OCI-LY3 (cell line): ENCODE measurements around the gene PBX4.

ENCODE experiments used
- H2AFZ ChIP-seq: fragments of 200-600, 300-600 bp; shearing (Covaris generic); 2 replicates; pipeline ENCODE4 v1.6.0; 2014; ENCODE audit warnings: antibody characterized with exemption, low read depth, low read length
- H3K27ac ChIP-seq: fragments of 200-600, 300-600 bp; sonication (generic); 2 replicates; pipeline ENCODE4 v1.5.1; 2014; ENCODE audit warnings: mild to moderate bottlenecking, low read length, moderate library complexity, mixed read lengths
- H3K27me3 ChIP-seq: fragments of 200-600, 300-600 bp; sonication (generic); 2 replicates; pipeline ENCODE4 v1.6.1; 2014; ENCODE audit warnings: low read depth, low read length, mixed read lengths
- H3K36me3 ChIP-seq: fragments of 200-600, 300-600 bp; sonication (generic); replicated peaks from 2 replicates; pipeline ENCODE3; 2014; ENCODE audit warnings: low read depth, low read length, mixed read lengths
- H3K4me1 ChIP-seq: fragments of 300-600, 200-600 bp; sonication (generic); 2 replicates; pipeline ENCODE4 v1.6.1; 2014; ENCODE audit warnings: low read length, mixed read lengths
- H3K4me2 ChIP-seq: fragments of 200-600, 300-600 bp; sonication (generic); 2 replicates; pipeline ENCODE4 v1.6.1; 2014; ENCODE audit warnings: low read length, mixed read lengths
- H3K4me3 ChIP-seq: fragments of 300-600, 200-600 bp; sonication (generic); 2 replicates; pipeline ENCODE4 v1.5.1; 2014; ENCODE audit warnings: antibody characterized with exemption, mild to moderate bottlenecking, low read length, moderate library complexity
- H3K79me2 ChIP-seq: fragments of 300-600, 200-600 bp; shearing (Covaris generic); 2 replicates; pipeline ENCODE4 v1.6.1; 2014; ENCODE audit warnings: mild to moderate bottlenecking, low read length, mixed read lengths
- H3K9ac ChIP-seq: fragments of 300-600, 200-600 bp; shearing (Covaris generic); 2 replicates; pipeline ENCODE4 v1.6.0; 2014; ENCODE audit warnings: mild to moderate bottlenecking, low read length, moderate library complexity
- H3K9me3 ChIP-seq: fragments of 200-600, 300-600 bp; shearing (Covaris generic); 2 replicates; pipeline ENCODE4 v1.6.1; 2014; ENCODE audit warnings: low read length, mixed read lengths; ENCODE audit not compliant: insufficient read depth
- H4K20me1 ChIP-seq: fragments of 200-600, 300-600 bp; sonication (generic); 2 replicates; pipeline ENCODE4 v1.6.1; 2016; ENCODE audit warnings: low read length, mixed read lengths; ENCODE audit not compliant: insufficient read depth
- EZH2phosphoT487 ChIP-seq: fragments of 200-600 bp; shearing (Covaris generic); IDR thresholded peaks from 2 replicates; pipeline ENCODE4 v1.6.1; 2018; ENCODE audit warnings: antibody characterized with exemption, mixed run types, low read depth
- TF ChIP-seq, protein P1 (sequence below): fragments of 200-600, 300-600 bp; sonication (generic); IDR thresholded peaks from 2 replicates; pipeline ENCODE4 v1.5.1; 2014; ENCODE audit warnings: antibody characterized with exemption, low read length, low read depth

PBX4 gene

GRCh38 chr19:19597809-19598306 is 20.6 kb downstream of the PBX4 start:
- Histone ChIP-seq H3K4me1 (peaks cover 40% of the 10 kb centered on the region), H3K9ac (peak overlapping the region; percentile 31; the same call in 1 of the 2 replicates), H3K4me2 (peak overlapping the region; percentile 65), H2AFZ (peak overlapping the region; percentile 94), H3K9me3 (no peaks in the 10 kb centered on the region), H4K20me1 (no peaks in the 10 kb centered on the region), H3K27me3 (no peaks in the 10 kb centered on the region), H3K79me2 (no peaks in the 10 kb centered on the region), H3K36me3 (no peaks in the 10 kb centered on the region), H3K4me3 (peak overlapping the region; percentile 49), H3K27ac (peak overlapping the region; percentile 71)
- TF ChIP-seq, protein P1, sequence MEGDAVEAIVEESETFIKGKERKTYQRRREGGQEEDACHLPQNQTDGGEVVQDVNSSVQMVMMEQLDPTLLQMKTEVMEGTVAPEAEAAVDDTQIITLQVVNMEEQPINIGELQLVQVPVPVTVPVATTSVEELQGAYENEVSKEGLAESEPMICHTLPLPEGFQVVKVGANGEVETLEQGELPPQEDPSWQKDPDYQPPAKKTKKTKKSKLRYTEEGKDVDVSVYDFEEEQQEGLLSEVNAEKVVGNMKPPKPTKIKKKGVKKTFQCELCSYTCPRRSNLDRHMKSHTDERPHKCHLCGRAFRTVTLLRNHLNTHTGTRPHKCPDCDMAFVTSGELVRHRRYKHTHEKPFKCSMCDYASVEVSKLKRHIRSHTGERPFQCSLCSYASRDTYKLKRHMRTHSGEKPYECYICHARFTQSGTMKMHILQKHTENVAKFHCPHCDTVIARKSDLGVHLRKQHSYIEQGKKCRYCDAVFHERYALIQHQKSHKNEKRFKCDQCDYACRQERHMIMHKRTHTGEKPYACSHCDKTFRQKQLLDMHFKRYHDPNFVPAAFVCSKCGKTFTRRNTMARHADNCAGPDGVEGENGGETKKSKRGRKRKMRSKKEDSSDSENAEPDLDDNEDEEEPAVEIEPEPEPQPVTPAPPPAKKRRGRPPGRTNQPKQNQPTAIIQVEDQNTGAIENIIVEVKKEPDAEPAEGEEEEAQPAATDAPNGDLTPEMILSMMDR: no peak
- TF ChIP-seq EZH2phosphoT487: no peak

- H3K4me1 ChIP-seq: peaks cover 45% of the 10 kb centered on the region
- 0 out of 2 replicates have a peak overlapping the region, but pooled peaks have one; percentile 40 for H2AFZ ChIP-seq
- no peak overlapping the region for H3K4me3 ChIP-seq
- TF ChIP-seq, protein P1: no peak
- TF ChIP-seq EZH2phosphoT487: no peak
- no peaks in the 10 kb centered on the region for H3K27me3 ChIP-seq
- H3K27ac ChIP-seq: no peak overlapping the region
- H4K20me1 ChIP-seq: no peaks in the 10 kb centered on the region
- peak overlapping the region; percentile 9; the same call in 1 of the 2 replicates for H3K4me2 ChIP-seq
- no peaks in the 10 kb centered on the region for H3K9me3 ChIP-seq
- no peaks in the 10 kb centered on the region for H3K79me2 ChIP-seq
- no peak overlapping the region for H3K9ac ChIP-seq
- no peaks in the 10 kb centered on the region for H3K36me3 ChIP-seq
Measured at GRCh38 chr19:19595171-19595701, 23.3 kb downstream of the PBX4 start.

GRCh38 chr19:19594381-19594780 is 24.1 kb downstream of the PBX4 start:
- no peaks in the 10 kb centered on the region for H4K20me1 ChIP-seq
- H3K4me2 ChIP-seq: no peak overlapping the region
- no peak overlapping the region for H3K9ac ChIP-seq
- H2AFZ ChIP-seq: no peak overlapping the region
- peaks cover 45% of the 10 kb centered on the region for H3K4me1 ChIP-seq
- H3K27me3 ChIP-seq: no peaks in the 10 kb centered on the region
- H3K4me3 ChIP-seq: no peak overlapping the region
- no peaks in the 10 kb centered on the region for H3K9me3 ChIP-seq
- H3K27ac ChIP-seq: no peak overlapping the region
- no peaks in the 10 kb centered on the region for H3K36me3 ChIP-seq
- TF ChIP-seq EZH2phosphoT487: no peak
- TF ChIP-seq, protein P1: no peak
- H3K79me2 ChIP-seq: no peaks in the 10 kb centered on the region

DNA sequence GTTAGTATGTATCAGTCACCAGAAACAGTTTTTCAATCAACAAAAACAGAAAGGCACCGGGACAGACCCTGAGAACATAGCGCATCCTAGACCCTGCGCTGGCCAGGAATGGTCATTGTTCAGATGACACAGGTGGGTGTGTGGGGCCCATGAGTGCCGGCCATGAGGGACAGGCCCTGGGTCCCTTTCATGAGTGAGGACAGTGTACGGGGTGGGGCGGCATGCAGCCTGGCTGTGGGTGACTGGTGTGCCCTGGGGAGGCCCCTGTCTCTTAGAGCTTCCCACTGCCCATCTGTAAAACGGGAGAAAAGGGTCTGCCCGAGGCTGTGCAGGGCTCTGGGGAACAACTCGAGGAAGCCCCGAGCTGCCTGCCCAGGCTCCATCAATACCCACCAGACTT is 25.8 kb downstream of the PBX4 start:
- TF ChIP-seq, protein P1: no peak
- TF ChIP-seq EZH2phosphoT487: no peak
- Histone ChIP-seq H4K20me1 (no peaks in the 10 kb centered on the region), H3K36me3 (no peaks in the 10 kb centered on the region)

More for the DNA sequence above, 25.8 kb downstream of the PBX4 start:
- H3K79me2 ChIP-seq: no peaks in the 10 kb centered on the region
- H3K9me3 ChIP-seq: no peaks in the 10 kb centered on the region
- H3K4me3 ChIP-seq: no peak overlapping the region
- H2AFZ ChIP-seq: no peak overlapping the region
- H3K4me1 ChIP-seq: peaks cover 29% of the 10 kb centered on the region
- H3K9ac ChIP-seq: no peak overlapping the region
- H3K27me3 ChIP-seq: no peaks in the 10 kb centered on the region
- H3K27ac ChIP-seq: no peak overlapping the region
- no peak overlapping the region for H3K4me2 ChIP-seq
